ENCODE data around the gene NAP1L4. TPM values are rescaled to one million over a fixed set of nuclear protein-coding genes. Genes with fewer than 3 reads are reported as not detected.

The NAP1L4 gene
- total and polyA plus RNA-seq, 12 donors, result 98.5 to 233 (median 182) TPM

DNA sequence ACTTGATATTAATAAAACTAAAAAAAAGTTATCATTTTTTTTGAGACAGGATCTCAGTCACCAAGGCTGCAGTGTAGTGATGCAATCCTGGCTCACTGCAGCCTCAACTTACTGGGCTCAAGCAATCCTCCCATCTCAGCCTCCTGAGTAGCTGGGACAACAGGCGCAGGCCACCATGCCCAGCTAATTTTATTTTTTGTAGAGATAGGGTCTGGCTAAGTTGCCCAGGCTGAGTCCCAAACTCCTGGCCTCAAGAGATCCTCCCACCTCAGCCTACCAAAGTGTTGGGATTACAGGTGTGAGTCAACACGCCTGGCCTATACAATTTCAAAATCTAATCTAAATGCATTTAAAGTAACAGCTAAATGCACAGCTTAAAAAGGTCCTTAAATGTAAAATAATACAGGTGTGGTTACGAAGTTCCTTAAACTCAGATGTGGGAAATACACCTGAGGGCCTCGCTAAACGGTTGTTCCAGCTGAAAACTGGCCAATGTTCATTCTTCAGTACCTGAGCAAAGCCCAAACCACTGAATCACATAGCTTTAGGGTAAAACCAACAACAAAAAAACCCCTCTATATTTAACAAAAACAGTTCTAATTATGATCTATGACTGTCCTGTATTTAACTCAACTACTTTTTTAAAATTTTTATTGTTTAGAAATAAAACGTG lies 11.8 kb downstream of the NAP1L4 start:
- TF ChIP-seq, protein P1, sequence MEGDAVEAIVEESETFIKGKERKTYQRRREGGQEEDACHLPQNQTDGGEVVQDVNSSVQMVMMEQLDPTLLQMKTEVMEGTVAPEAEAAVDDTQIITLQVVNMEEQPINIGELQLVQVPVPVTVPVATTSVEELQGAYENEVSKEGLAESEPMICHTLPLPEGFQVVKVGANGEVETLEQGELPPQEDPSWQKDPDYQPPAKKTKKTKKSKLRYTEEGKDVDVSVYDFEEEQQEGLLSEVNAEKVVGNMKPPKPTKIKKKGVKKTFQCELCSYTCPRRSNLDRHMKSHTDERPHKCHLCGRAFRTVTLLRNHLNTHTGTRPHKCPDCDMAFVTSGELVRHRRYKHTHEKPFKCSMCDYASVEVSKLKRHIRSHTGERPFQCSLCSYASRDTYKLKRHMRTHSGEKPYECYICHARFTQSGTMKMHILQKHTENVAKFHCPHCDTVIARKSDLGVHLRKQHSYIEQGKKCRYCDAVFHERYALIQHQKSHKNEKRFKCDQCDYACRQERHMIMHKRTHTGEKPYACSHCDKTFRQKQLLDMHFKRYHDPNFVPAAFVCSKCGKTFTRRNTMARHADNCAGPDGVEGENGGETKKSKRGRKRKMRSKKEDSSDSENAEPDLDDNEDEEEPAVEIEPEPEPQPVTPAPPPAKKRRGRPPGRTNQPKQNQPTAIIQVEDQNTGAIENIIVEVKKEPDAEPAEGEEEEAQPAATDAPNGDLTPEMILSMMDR (IDR thresholded peaks at IDR 0.05), result no peak
- peaks cover 4 to 52% (median 26%) of the 10 kb centered on the region in 9 donors for H3K4me1 ChIP-seq
- H3K9me3 ChIP-seq, result no peaks in the 10 kb centered on the region
- DNase-seq (no peak), ATAC-seq (no peak)
- no peaks in the 10 kb centered on the region for H3K27me3 ChIP-seq
- peaks cover 0 to 46% (median 26%) of the 10 kb centered on the region in 9 donors for H3K36me3 ChIP-seq
- 78 to 82% methylated on average over 6 of the region's 6 CpGs for whole genome bisulfite sequencing, 2 donors
- intact Hi-C loops (cut with DNase I), result no loop called here
- no peak overlapping the region for H3K27ac ChIP-seq
- no peak overlapping the region for H3K4me3 ChIP-seq

DNA sequence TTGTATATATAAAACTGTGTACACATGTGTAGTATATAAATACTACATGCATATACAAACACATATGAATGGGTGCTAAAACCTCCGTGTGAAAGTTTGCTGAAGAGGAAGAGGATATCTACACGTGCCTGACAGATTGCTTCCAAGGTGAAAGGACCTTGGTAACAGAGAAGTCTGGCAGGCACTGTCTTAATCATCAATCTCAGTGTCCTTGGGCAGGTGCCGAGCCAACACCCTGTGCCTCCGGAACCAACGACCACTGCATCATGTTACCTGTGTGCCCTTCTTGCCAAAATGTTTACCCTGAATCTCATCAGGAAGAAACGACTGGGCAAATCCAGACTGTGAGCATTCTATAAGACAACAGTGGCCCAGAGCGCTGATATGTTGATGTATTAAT lies 15.0 kb downstream of the NAP1L4 start:
- DNase-seq (no peak), ATAC-seq (no peak)
- no peak overlapping the region for H3K27ac ChIP-seq
- 70 to 72% methylated on average over 7 of the region's 7 CpGs for whole genome bisulfite sequencing, 2 donors
- TF ChIP-seq, protein P1 (IDR thresholded peaks at IDR 0.05), result no peak
- no peaks in the 10 kb centered on the region for H3K27me3 ChIP-seq
- peaks cover 2 to 43% (median 15%) of the 10 kb centered on the region in 9 donors for H3K4me1 ChIP-seq
- intact Hi-C loops (cut with DNase I), result loop anchor here in 1 of 10 donors (10.0 kb wide), 2 partner anchors 48 to 118 kb away; no protein-coding TSS in a partner anchor
- H3K9me3 ChIP-seq, result no peaks in the 10 kb centered on the region
- peaks cover 0 to 76% (median 43%) of the 10 kb centered on the region in 9 donors for H3K36me3 ChIP-seq
- no peak overlapping the region for H3K4me3 ChIP-seq

DNA sequence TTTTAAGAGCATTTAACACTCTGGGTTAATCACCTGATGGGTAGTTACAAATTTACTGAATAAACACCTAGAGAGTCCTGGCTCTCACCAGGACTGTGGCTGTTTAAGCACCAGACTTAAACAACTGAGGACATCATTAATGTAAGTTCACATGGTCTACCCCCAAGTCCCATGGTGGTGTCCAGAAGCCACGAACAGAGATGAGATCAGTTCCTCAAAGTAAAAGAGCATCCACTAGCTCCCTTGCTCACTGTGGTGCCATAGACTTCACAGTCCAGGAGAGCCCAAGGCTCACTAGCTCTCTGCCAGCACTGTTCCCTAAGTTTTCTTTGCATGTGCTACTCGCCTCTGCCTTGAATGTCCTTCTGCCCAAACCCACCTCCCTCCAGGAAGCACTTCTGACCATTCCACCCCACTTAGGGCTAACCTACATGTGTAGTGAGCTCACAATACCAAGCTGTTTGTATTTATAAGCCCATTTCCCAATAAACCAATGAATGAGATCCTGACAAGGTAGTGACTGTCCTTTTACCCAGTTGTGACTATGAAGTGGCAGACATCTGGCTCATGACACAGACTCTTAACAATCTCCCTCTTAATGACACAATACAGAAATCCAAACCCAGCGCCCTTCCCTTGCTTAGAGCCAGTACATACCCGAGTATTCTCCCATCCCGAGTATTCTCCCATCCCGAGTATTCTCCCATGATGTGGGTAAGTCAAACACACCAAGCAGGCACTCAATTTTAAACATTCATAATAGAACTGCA lies 15.7 kb downstream of the NAP1L4 start:
- Histone ChIP-seq H3K4me1 (peaks cover 0 to 37% (median 11%) of the 10 kb centered on the region in 9 donors), H3K27me3 (no peaks in the 10 kb centered on the region), H3K4me3 (no peak overlapping the region), H3K9me3 (no peaks in the 10 kb centered on the region), H3K36me3 (peaks cover 0 to 82% (median 45%) of the 10 kb centered on the region in 9 donors), H3K27ac (no peak overlapping the region)
- WGBS, 2 donors, result 67 to 78% methylated on average over 6 of the region's 6 CpGs
- peak in 3 of 8 donors; percentile 10 to 40 (median 29) for ATAC-seq
- no peak for DNase-seq
- intact Hi-C loops (cut with DNase I), result loop anchor here in 1 of 10 donors (10.0 kb wide), 2 partner anchors 48 to 118 kb away; no protein-coding TSS in a partner anchor
- TF ChIP-seq, protein P1 (IDR thresholded peaks at IDR 0.05), result no peak

DNA sequence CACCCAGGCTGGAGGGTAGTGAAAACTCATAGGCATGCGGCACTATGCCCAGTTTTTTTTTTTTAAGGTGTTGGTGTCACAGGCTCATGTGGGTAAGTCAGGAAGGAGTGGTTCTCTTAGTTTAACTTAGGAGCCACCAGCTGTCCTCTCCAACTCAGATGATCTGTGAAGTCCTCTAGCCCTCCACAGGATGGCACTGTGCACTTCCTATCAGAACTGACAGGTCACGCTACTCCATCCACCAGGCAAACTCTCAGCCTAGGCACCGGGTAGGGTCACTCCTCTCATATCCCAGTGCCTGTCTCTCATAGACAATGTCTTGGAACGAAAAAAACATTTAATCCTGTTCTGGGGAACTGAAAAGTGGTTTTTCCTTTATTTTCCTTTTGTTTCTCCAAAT lies 16.5 kb downstream of the NAP1L4 start:
- ATAC-seq, result peak; percentile 54 to 84 (median 80)
- Histone ChIP-seq H3K4me3 (no peak overlapping the region), H3K4me1 (peaks cover 0 to 36% (median 11%) of the 10 kb centered on the region in 9 donors), H3K27ac (no peak overlapping the region), H3K36me3 (peaks cover 0 to 91% (median 53%) of the 10 kb centered on the region in 9 donors), H3K9me3 (no peaks in the 10 kb centered on the region), H3K27me3 (no peaks in the 10 kb centered on the region)
- peak in 1 of 2 donors; percentile 20 for DNase-seq
- intact Hi-C loops (cut with DNase I), result loop anchor here in 1 of 10 donors (10.0 kb wide), 2 partner anchors 49 to 119 kb away; no protein-coding TSS in a partner anchor
- TF ChIP-seq, protein P1 (IDR thresholded peaks at IDR 0.05), result peak; percentile 11 to 66 (median 46)
- 76 to 82% methylated on average over 4 of the region's 4 CpGs for WGBS, 2 donors

Measured in heart right ventricle (tissue), 16 donors.